Right lung (tissue), 5 donors: ENCODE measurements around the gene SLC39A8. TPM values are rescaled to one million over a fixed set of nuclear protein-coding genes. Genes with fewer than 3 reads are reported as not detected.
"Not testable (repeated sequence)": the region's sequence is repeated elsewhere in the genome, so short reads cannot be mapped to it uniquely, and the experiment has no call there.

ENCODE experiments used
- DNase-seq, 2 donors: peaks; one replicate each; pipeline ENCODE4 v3.0.0-alpha.2; 2013
- polyA plus RNA-seq, 5 donors: library from polyadenylated mRNA; unstranded; fragments of 120-200 nt; gene quantifications; one replicate each; pipeline versions ENCODE4 v1.2.1 to v1.2.3, GENCODE V29; 2013; ENCODE audit warnings: inconsistent platforms in 1 of 5, low replicate concordance in 1 of 5; ENCODE audit not compliant: insufficient read length in 5 of 5, insufficient read depth in 1 of 5

SLC39A8 gene
- polyA plus RNA-seq, 5 donors, result 5.0 to 9.5 (median 6.0) TPM

- no peak for DNase-seq
These were observed 42.5 kb downstream of the SLC39A8 start for GRCh38 chr4:102302762-102303161.

- no peak for DNase-seq
These were observed 44.1 kb downstream of the SLC39A8 start for GRCh38 chr4:102301167-102301566.

GRCh38 chr4:102299354-102300107, 45.8 kb downstream of the SLC39A8 start:
- DNase-seq, result no peak

GRCh38 chr4:102298716-102299115, 46.6 kb downstream of the SLC39A8 start:
- DNase-seq, result no peak

- no peak for DNase-seq
These were observed 50.0 kb downstream of the SLC39A8 start for GRCh38 chr4:102295153-102295862.

- DNase-seq, result no peak
These were observed 56.8 kb downstream of the SLC39A8 start for GRCh38 chr4:102288497-102288896.

- no peak for DNase-seq
These were observed 59.5 kb downstream of the SLC39A8 start for GRCh38 chr4:102285831-102286230.

- no peak for DNase-seq
These were observed 64.0 kb downstream of the SLC39A8 start for GRCh38 chr4:102281171-102281839.

- DNase-seq, result not testable (repeated sequence)
These were observed 72.0 kb downstream of the SLC39A8 start for GRCh38 chr4:102273317-102273716.

GRCh38 chr4:102272318-102272717, 73.0 kb downstream of the SLC39A8 start:
- DNase-seq, result no peak

- DNase-seq, result no peak
These were observed 76.9 kb downstream of the SLC39A8 start for GRCh38 chr4:102268355-102268754.

GRCh38 chr4:102263024-102263787, 82.1 kb downstream of the SLC39A8 start:
- peak; percentile 10 to 29 for DNase-seq

- no peak for DNase-seq
These were observed 85.6 kb downstream of the SLC39A8 start for GRCh38 chr4:102259702-102260101.

- no peak for DNase-seq
These were observed 86.2 kb downstream of the SLC39A8 start for GRCh38 chr4:102259081-102259480.

- no peak for DNase-seq
These were observed 89.0 kb downstream of the SLC39A8 start for GRCh38 chr4:102256321-102256720.

GRCh38 chr4:102253860-102254259, 91.4 kb downstream of the SLC39A8 start:
- DNase-seq, result no peak

- no peak for DNase-seq
These were observed 93.1 kb downstream of the SLC39A8 start for GRCh38 chr4:102252171-102252570.

GRCh38 chr4:102250341-102250740, 94.9 kb downstream of the SLC39A8 start:
- no peak for DNase-seq

- DNase-seq, result no peak
These were observed 98.2 kb downstream of the SLC39A8 start for GRCh38 chr4:102247041-102247440.

GRCh38 chr4:102246416-102246815, 98.9 kb downstream of the SLC39A8 start:
- no peak for DNase-seq

GRCh38 chr4:102244878-102245535, 100.3 kb downstream of the SLC39A8 start:
- no peak for DNase-seq
